ENCODE results near the gene ANO1.

GRCh38 chr11:70202920-70203750 lies 125.0 kb downstream of the ANO1 start, which contains the start of gene FADD:
- peak in 1 of 4 experiments; percentile 15 for TF ChIP-seq CTCF (IDR thresholded peaks at IDR 0.05)
- TF ChIP-seq POLR2A (IDR thresholded peaks at IDR 0.05) = peak; percentile 59 to 76

Data from uterus (tissue), 2 donors.